DND-41 (cell line): ENCODE measurements around the gene TMIGD1.

Experiments
- ATAC-seq: fragments of 200-7000 bp; cut with Tn5 transposase; 3 replicates; pipeline ENCODE4 v1.9.1; 2021; ENCODE audit warnings: low read depth; ENCODE audit not compliant: insufficient read depth
- DNase-seq: peaks from one replicate; pipeline ENCODE4 v3.0.0-alpha.2; 2020
- H2AFZ ChIP-seq: 2 replicates; pipeline ENCODE4 v1.6.0; 2012; ENCODE audit warnings: low read depth, low read length
- H3K27ac ChIP-seq: 2 replicates; pipeline ENCODE4 v1.5.1; 2012; ENCODE audit warnings: low read length, inconsistent platforms
- H3K27me3 ChIP-seq: fragments of 200-600 bp; sonication (generic); 2 replicates; pipeline ENCODE4 v1.6.0; 2012; ENCODE audit warnings: low read length, mild to moderate bottlenecking, inconsistent platforms; ENCODE audit not compliant: insufficient read depth, poor library complexity
- H3K36me3 ChIP-seq: 2 replicates; pipeline ENCODE4 v1.5.1; 2012; ENCODE audit warnings: low read length, inconsistent platforms; ENCODE audit not compliant: insufficient read depth
- H3K4me1 ChIP-seq: 2 replicates; pipeline ENCODE4 v1.5.1; 2012; ENCODE audit warnings: mild to moderate bottlenecking, low read length; ENCODE audit not compliant: insufficient read depth
- H3K4me2 ChIP-seq: 2 replicates; pipeline ENCODE4 v1.6.0; 2012; ENCODE audit warnings: mild to moderate bottlenecking, moderate library complexity, low read length, inconsistent platforms; ENCODE audit not compliant: insufficient read depth
- H3K4me3 ChIP-seq, 2 experiments: fragments of 200-600 bp in 1 of 2; shearing (Covaris generic) in 1 of 2; 2 replicates each; pipeline ENCODE4 v1.5.1; 2012 to 2016; ENCODE audit warnings: inconsistent platforms in 2 of 2, low read length in 2 of 2, mild to moderate bottlenecking in 2 of 2, low read depth in 1 of 2, moderate library complexity in 1 of 2
- H3K79me2 ChIP-seq: 2 replicates; pipeline ENCODE4 v1.6.0; 2012; ENCODE audit warnings: low read length, inconsistent platforms; ENCODE audit not compliant: insufficient read depth
- H3K9ac ChIP-seq: 2 replicates; pipeline ENCODE4 v1.6.0; 2012; ENCODE audit warnings: low read depth, mild to moderate bottlenecking, inconsistent platforms, low read length, moderate library complexity
- H3K9me3 ChIP-seq: 2 replicates; pipeline ENCODE4 v1.5.1; 2012; ENCODE audit warnings: low read length, moderate library complexity, mild to moderate bottlenecking, inconsistent platforms; ENCODE audit not compliant: insufficient read depth, severe bottlenecking
- H4K20me1 ChIP-seq: 2 replicates; pipeline ENCODE4 v1.6.0; 2012; ENCODE audit warnings: low read length; ENCODE audit not compliant: insufficient read depth
- CTCF ChIP-seq: IDR thresholded peaks from 2 replicates; pipeline ENCODE4 v1.5.1; 2012; ENCODE audit warnings: borderline replicate concordance, low read length, moderate library complexity, mild to moderate bottlenecking; ENCODE audit not compliant: poor library complexity, severe bottlenecking; ENCODE audit errors: extremely low read depth
- EZH2 ChIP-seq: IDR thresholded peaks from 3 replicates; pipeline ENCODE4 v1.6.1; 2012; ENCODE audit warnings: borderline replicate concordance, low read depth, mild to moderate bottlenecking, moderate library complexity, low read length, inconsistent platforms; ENCODE audit not compliant: severe bottlenecking

TMIGD1 gene

GRCh38 chr17:30345527-30346075 is 11.7 kb upstream of the TMIGD1 start:
- H3K4me3 ChIP-seq, result no peak overlapping the region
- ATAC-seq (no peak), DNase-seq (no peak)
- no peak overlapping the region for H2AFZ ChIP-seq
- no peak overlapping the region for H3K27ac ChIP-seq
- H3K4me2 ChIP-seq, result no peak overlapping the region
- H3K79me2 ChIP-seq, result no peaks in the 10 kb centered on the region
- no peaks in the 10 kb centered on the region for H3K9me3 ChIP-seq
- no peaks in the 10 kb centered on the region for H3K4me1 ChIP-seq
- H3K9ac ChIP-seq, result no peak overlapping the region
- H3K27me3 ChIP-seq, result peaks cover 3% of the 10 kb centered on the region
- H4K20me1 ChIP-seq, result no peaks in the 10 kb centered on the region
- H3K36me3 ChIP-seq, result no peaks in the 10 kb centered on the region
- TF ChIP-seq CTCF, result no peak
- TF ChIP-seq EZH2, result no peak

GRCh38 chr17:30345089-30345433 is 11.2 kb upstream of the TMIGD1 start:
- H2AFZ ChIP-seq, result no peak overlapping the region
- no peak for DNase-seq
- peaks cover 3% of the 10 kb centered on the region for H3K27me3 ChIP-seq
- H3K9me3 ChIP-seq, result no peaks in the 10 kb centered on the region
- H3K4me3 ChIP-seq, result no peak overlapping the region
- H3K27ac ChIP-seq, result no peak overlapping the region
- H3K4me2 ChIP-seq, result no peak overlapping the region
- no peaks in the 10 kb centered on the region for H3K79me2 ChIP-seq
- no peaks in the 10 kb centered on the region for H3K36me3 ChIP-seq
- ATAC-seq, result no peak
- TF ChIP-seq CTCF, result no peak
- no peak for TF ChIP-seq EZH2
- H3K9ac ChIP-seq, result no peak overlapping the region
- no peaks in the 10 kb centered on the region for H4K20me1 ChIP-seq
- H3K4me1 ChIP-seq, result no peaks in the 10 kb centered on the region

GRCh38 chr17:30344283-30345088 is 10.6 kb upstream of the TMIGD1 start:
- Histone ChIP-seq H4K20me1 (no peaks in the 10 kb centered on the region), H3K9me3 (no peaks in the 10 kb centered on the region), H2AFZ (no peak overlapping the region), H3K9ac (no peak overlapping the region), H3K79me2 (no peaks in the 10 kb centered on the region), H3K27ac (no peak overlapping the region), H3K36me3 (no peaks in the 10 kb centered on the region), H3K27me3 (peaks cover 3% of the 10 kb centered on the region), H3K4me3 (no peak overlapping the region), H3K4me1 (no peaks in the 10 kb centered on the region), H3K4me2 (no peak overlapping the region)
- TF ChIP-seq CTCF (no peak), EZH2 (no peak)
- ATAC-seq (no peak), DNase-seq (no peak)
